Stomach smooth muscle (tissue), 2 donors: ENCODE data around the gene LIFR.

Source experiments
- H3K27ac ChIP-seq: one replicate; pipeline ENCODE4 v1.7.0; 2013; ENCODE audit warnings: mild to moderate bottlenecking, low read length, inconsistent platforms
- H3K27me3 ChIP-seq, 2 donors: one replicate each; pipeline ENCODE4 v1.7.0; 2013; ENCODE audit warnings: low read length in 2 of 2; ENCODE audit not compliant: insufficient read depth in 2 of 2, control insufficient read depth in 1 of 2
- H3K36me3 ChIP-seq, 2 donors: one replicate each; pipeline ENCODE4 v1.7.0; 2013; ENCODE audit warnings: low read length in 2 of 2; ENCODE audit not compliant: control insufficient read depth in 2 of 2, insufficient read depth in 2 of 2
- H3K4me1 ChIP-seq: one replicate; pipeline ENCODE4 v1.7.0; 2013; ENCODE audit warnings: low read length; ENCODE audit not compliant: control insufficient read depth, insufficient read depth
- H3K4me3 ChIP-seq, 2 donors: one replicate each; pipeline ENCODE4 v1.7.0; 2013; ENCODE audit warnings: low read length in 2 of 2
- H3K9ac ChIP-seq, 2 donors: one replicate each; pipeline ENCODE4 v1.7.0; 2013; ENCODE audit warnings: low read length in 2 of 2, mild to moderate bottlenecking in 1 of 2
- H3K9me3 ChIP-seq, 2 donors: one replicate each; pipeline ENCODE4 v1.7.0; 2013; ENCODE audit warnings: low read length in 2 of 2; ENCODE audit not compliant: control insufficient read depth in 2 of 2
- donor health status: healthy.
- donor health status: Pancreatic carcinoma.

The LIFR gene

GRCh38 chr5:38450627-38451026 lies 105.8 kb downstream of the LIFR start:
- Histone ChIP-seq H3K27me3 (peaks cover 0 to 3% of the 10 kb centered on the region in 2 donors), H3K4me3 (no peak overlapping the region), H3K36me3 (no peaks in the 10 kb centered on the region), H3K9me3 (no peaks in the 10 kb centered on the region), H3K4me1 (peaks cover 6% of the 10 kb centered on the region), H3K27ac (no peak overlapping the region), H3K9ac (no peak overlapping the region)

GRCh38 chr5:38448568-38449350 lies 107.7 kb downstream of the LIFR start:
- H3K27me3 ChIP-seq: peaks cover 0 to 3% of the 10 kb centered on the region in 2 donors
- H3K9me3 ChIP-seq: no peaks in the 10 kb centered on the region
- H3K9ac ChIP-seq: no peak overlapping the region
- no peaks in the 10 kb centered on the region for H3K36me3 ChIP-seq
- no peak overlapping the region for H3K4me3 ChIP-seq
- peaks cover 10% of the 10 kb centered on the region for H3K4me1 ChIP-seq
- no peak overlapping the region for H3K27ac ChIP-seq

GRCh38 chr5:38447786-38448185 lies 108.7 kb downstream of the LIFR start:
- peaks cover 10% of the 10 kb centered on the region for H3K4me1 ChIP-seq
- no peak overlapping the region for H3K9ac ChIP-seq
- H3K36me3 ChIP-seq: no peaks in the 10 kb centered on the region
- no peak overlapping the region for H3K4me3 ChIP-seq
- no peaks in the 10 kb centered on the region for H3K9me3 ChIP-seq
- peak overlapping the region; percentile 18 for H3K27ac ChIP-seq
- peaks cover 0 to 3% of the 10 kb centered on the region in 2 donors for H3K27me3 ChIP-seq

- Histone ChIP-seq H3K27ac (no peak overlapping the region), H3K4me3 (no peak overlapping the region), H3K9ac (no peak overlapping the region), H3K9me3 (no peaks in the 10 kb centered on the region), H3K36me3 (no peaks in the 10 kb centered on the region), H3K27me3 (peaks cover 0 to 3% of the 10 kb centered on the region in 2 donors), H3K4me1 (peaks cover 10% of the 10 kb centered on the region)
Measured at GRCh38 chr5:38447056-38447455, 109.4 kb downstream of the LIFR start.

GRCh38 chr5:38446029-38446522 lies 110.4 kb downstream of the LIFR start:
- Histone ChIP-seq H3K4me1 (peaks cover 8% of the 10 kb centered on the region), H3K36me3 (no peaks in the 10 kb centered on the region), H3K27me3 (peaks cover 0 to 3% of the 10 kb centered on the region in 2 donors), H3K9me3 (no peaks in the 10 kb centered on the region), H3K9ac (no peak overlapping the region), H3K4me3 (peak overlapping the region in 1 of 2 donors; percentile 29), H3K27ac (no peak overlapping the region)

- H3K27me3 ChIP-seq: peaks cover 0 to 3% of the 10 kb centered on the region in 2 donors
- no peak overlapping the region for H3K27ac ChIP-seq
- H3K9me3 ChIP-seq: no peaks in the 10 kb centered on the region
- H3K4me3 ChIP-seq: peak overlapping the region in 1 of 2 donors; percentile 29
- peaks cover 8% of the 10 kb centered on the region for H3K4me1 ChIP-seq
- H3K36me3 ChIP-seq: no peaks in the 10 kb centered on the region
- peak overlapping the region in 1 of 2 donors; percentile 36 for H3K9ac ChIP-seq
Measured at GRCh38 chr5:38445374-38446028, 110.9 kb downstream of the LIFR start.

- H3K4me3 ChIP-seq: no peak overlapping the region
- H3K27me3 ChIP-seq: no peaks in the 10 kb centered on the region
- H3K9ac ChIP-seq: no peak overlapping the region
- no peaks in the 10 kb centered on the region for H3K36me3 ChIP-seq
- peaks cover 8% of the 10 kb centered on the region for H3K4me1 ChIP-seq
- no peak overlapping the region for H3K27ac ChIP-seq
- no peaks in the 10 kb centered on the region for H3K9me3 ChIP-seq
Measured at GRCh38 chr5:38443390-38443789, 113.1 kb downstream of the LIFR start.

- no peaks in the 10 kb centered on the region for H3K9me3 ChIP-seq
- H3K9ac ChIP-seq: no peak overlapping the region
- peaks cover 5% of the 10 kb centered on the region for H3K4me1 ChIP-seq
- H3K4me3 ChIP-seq: no peak overlapping the region
- no peaks in the 10 kb centered on the region for H3K27me3 ChIP-seq
- H3K27ac ChIP-seq: no peak overlapping the region
- H3K36me3 ChIP-seq: no peaks in the 10 kb centered on the region
Measured at GRCh38 chr5:38442247-38442573, 114.2 kb downstream of the LIFR start.

GRCh38 chr5:38441453-38442246 lies 114.8 kb downstream of the LIFR start:
- Histone ChIP-seq H3K9ac (no peak overlapping the region), H3K4me1 (peaks cover 5% of the 10 kb centered on the region), H3K4me3 (no peak overlapping the region), H3K27ac (no peak overlapping the region), H3K36me3 (no peaks in the 10 kb centered on the region), H3K27me3 (no peaks in the 10 kb centered on the region), H3K9me3 (no peaks in the 10 kb centered on the region)

- H3K4me3 ChIP-seq: no peak overlapping the region
- peaks cover 16% of the 10 kb centered on the region for H3K4me1 ChIP-seq
- no peak overlapping the region for H3K9ac ChIP-seq
- H3K27ac ChIP-seq: no peak overlapping the region
- H3K36me3 ChIP-seq: no peaks in the 10 kb centered on the region
- H3K27me3 ChIP-seq: no peaks in the 10 kb centered on the region
- no peaks in the 10 kb centered on the region for H3K9me3 ChIP-seq
Measured at GRCh38 chr5:38438757-38439156, 117.7 kb downstream of the LIFR start.
